Measurements from ENCODE around the gene WDR1. TPM values are rescaled to one million over a fixed set of nuclear protein-coding genes. Genes with fewer than 3 reads are reported as not detected.
A peak's percentile ranks its signal among the peaks of the same experiment; 100 is the strongest.

The WDR1 gene
- total RNA-seq, 5 donors from 2014 or later (not counting 1 experiment from before 2014, with no cell fraction given), result 268 to 308 (median 304) TPM

DNA sequence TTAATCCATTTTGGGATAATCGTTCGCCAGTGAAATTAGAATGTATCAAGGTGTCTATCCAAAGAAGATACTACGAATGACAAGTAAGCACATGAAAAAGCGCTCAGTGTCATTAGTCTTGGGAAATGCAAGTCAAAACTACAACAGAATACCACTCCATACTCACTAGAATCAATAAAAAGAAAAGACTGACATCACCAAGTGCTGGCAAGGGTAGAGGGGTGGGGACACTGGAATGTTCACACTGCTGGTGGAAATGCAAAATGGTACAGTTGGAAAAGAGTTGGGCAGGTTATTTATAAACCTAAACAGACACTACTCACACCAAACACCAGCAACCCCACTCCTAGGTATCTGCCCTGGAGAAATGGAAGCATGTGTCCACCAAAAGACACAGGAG, 11.2 kb downstream of the WDR1 start:
- no peaks in the 10 kb centered on the region for H3K27me3 Mint-ChIP-seq
- peaks cover 55 to 100% of the 10 kb centered on the region in 2 experiments for H3K4me1 ChIP-seq (ENCODE audit: control insufficient read depth in 1 of 2, extremely low read depth in 1 of 2, insufficient read depth in 2 of 2, low read length in 2 of 2)
- H3K27ac ChIP-seq (ENCODE audit: low read length), result peak overlapping the region; percentile 77
- H3K4me3 Mint-ChIP-seq, result peak overlapping the region; percentile 31 to 87 (median 46)
- no CpG with 5 or more reads among the region's 4 CpGs for WGBS (ENCODE audit: insufficient coverage)
- ChIA-PET POLR2A (interaction anchor here (0.7 to 1.5 kb wide), 5 partner anchors 11 to 17 kb away, joined by 3 to 4 read pairs (median 3); partner anchors contain the start of gene WDR1 (in 2 of the 2)), CTCF (interaction anchor here in 1 of 2 donors (1.0 kb wide), 1 partner anchor 12 kb away, joined by 3 read pairs; no protein-coding TSS in a partner anchor)
- H3K27ac Mint-ChIP-seq, result peak overlapping the region; percentile 74 to 90
- no peak for DNase-seq
- H3K4me3 ChIP-seq (ENCODE audit: control insufficient read depth in 1 of 2, extremely low read depth in 1 of 2, low read length in 1 of 2), result no peak overlapping the region
- peaks cover 42% of the 10 kb centered on the region for H3K36me3 Mint-ChIP-seq
- peaks cover 16 to 73% of the 10 kb centered on the region in 2 donors for H3K36me3 ChIP-seq (ENCODE audit: control insufficient read depth in 2 of 2, extremely low read depth in 1 of 2, insufficient read depth in 1 of 2, low read length in 1 of 2)
- no peaks in the 10 kb centered on the region for H3K9me3 ChIP-seq
- peaks cover 98 to 100% (median 99%) of the 10 kb centered on the region in 3 donors for H3K4me1 Mint-ChIP-seq
- H3K9me3 Mint-ChIP-seq, result no peaks in the 10 kb centered on the region
- no peaks in the 10 kb centered on the region for H3K27me3 ChIP-seq (replicated peaks in 1 of 2; ENCODE audit: control insufficient read depth in 2 of 2, extremely low read depth in 1 of 2, insufficient read depth in 2 of 2, low read length in 1 of 2)
- ATAC-seq (replicated peaks in 1 of 4), result no peak

DNA sequence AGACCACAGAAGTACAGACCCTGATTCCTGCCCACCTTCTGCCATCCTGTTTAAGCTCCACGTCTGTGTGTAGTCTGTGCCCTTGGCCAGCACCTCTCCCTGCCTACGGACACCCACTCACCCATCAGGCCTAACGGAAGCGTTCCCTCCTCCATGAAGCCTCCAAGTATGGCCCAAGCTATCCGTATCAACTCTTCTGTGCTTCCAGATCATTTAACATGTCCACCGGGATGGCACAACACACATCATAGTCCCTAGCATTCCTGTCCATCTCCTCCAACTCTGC, 11.7 kb downstream of the WDR1 start:
- no peak for ATAC-seq (replicated peaks in 1 of 4)
- WGBS (ENCODE audit: insufficient coverage), result 60% methylated on average over 6 of the region's 6 CpGs
- H3K4me1 ChIP-seq (ENCODE audit: control insufficient read depth in 1 of 2, extremely low read depth in 1 of 2, insufficient read depth in 2 of 2, low read length in 2 of 2), result peaks cover 55 to 100% of the 10 kb centered on the region in 2 experiments

DNA sequence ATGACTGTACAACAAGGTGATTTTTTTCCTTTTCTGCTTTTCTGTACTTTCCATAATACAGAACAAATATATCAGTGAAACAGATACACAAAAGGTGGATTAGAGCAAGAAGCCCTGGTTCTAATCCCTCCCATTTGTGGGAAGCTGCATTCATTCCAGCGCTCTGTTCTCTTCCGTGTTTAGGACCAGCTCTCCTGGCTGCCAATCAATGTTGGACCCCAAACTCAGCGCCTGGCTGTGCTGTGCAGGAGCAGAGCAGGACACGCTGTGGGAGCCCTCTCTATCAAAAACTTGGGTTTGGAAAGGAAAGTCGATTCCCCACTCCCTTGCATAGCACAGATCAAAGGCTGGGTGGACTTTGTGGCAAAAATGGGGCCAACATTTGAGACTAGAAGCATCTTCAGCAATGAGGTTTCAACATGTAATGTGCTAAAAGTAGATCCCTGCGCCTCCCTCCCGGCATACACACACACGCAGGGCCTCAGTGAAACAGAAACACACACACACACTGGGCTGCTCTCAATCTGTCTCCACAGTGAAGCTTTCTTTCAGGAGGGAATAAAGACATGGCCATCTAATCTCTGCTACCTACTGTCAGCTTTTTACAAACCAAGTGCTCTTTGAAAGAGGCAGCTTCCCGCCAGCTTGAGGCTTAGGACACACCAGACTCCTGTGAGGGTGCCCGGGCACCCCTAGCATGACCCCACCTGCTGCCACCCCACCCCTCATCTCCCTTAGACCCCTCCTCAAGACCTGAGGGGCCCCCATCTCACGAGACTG, 12.2 kb downstream of the WDR1 start:
- POLR2A ChIA-PET, result interaction anchor here (0.7 to 1.5 kb wide), 6 partner anchors 10 to 18 kb away, joined by 3 to 4 read pairs (median 4); partner anchors contain the start of gene WDR1 (in 2 of the 2)
- 40% methylated on average over 7 of the region's 11 CpGs for WGBS (ENCODE audit: insufficient coverage)

More for the DNA sequence above, 11.7 kb downstream of the WDR1 start:
- H3K27me3 ChIP-seq (replicated peaks in 1 of 2; ENCODE audit: control insufficient read depth in 2 of 2, extremely low read depth in 1 of 2, insufficient read depth in 2 of 2, low read length in 1 of 2), result no peaks in the 10 kb centered on the region
- Mint-ChIP-seq H3K27ac (peak overlapping the region; percentile 74 to 90), H3K4me1 (peaks cover 98 to 100% (median 99%) of the 10 kb centered on the region in 3 donors), H3K36me3 (peaks cover 42% of the 10 kb centered on the region), H3K4me3 (peak overlapping the region; percentile 31 to 87 (median 46)), H3K27me3 (no peaks in the 10 kb centered on the region), H3K9me3 (no peaks in the 10 kb centered on the region)
- POLR2A ChIA-PET, result interaction anchor here (0.7 to 1.5 kb wide), 6 partner anchors 11 to 18 kb away, joined by 3 to 4 read pairs (median 4); partner anchors contain the start of gene WDR1 (in 2 of the 2)
- CTCF ChIA-PET, result interaction anchor here in 1 of 2 donors (1.0 to 1.1 kb wide), 2 partner anchors 11 to 13 kb away, joined by 3 to 4 read pairs; no protein-coding TSS in a partner anchor
- DNase-seq, result no peak
- H3K27ac ChIP-seq (ENCODE audit: low read length), result peak overlapping the region; percentile 77
- no peaks in the 10 kb centered on the region for H3K9me3 ChIP-seq
- H3K4me3 ChIP-seq (ENCODE audit: control insufficient read depth in 1 of 2, extremely low read depth in 1 of 2, low read length in 1 of 2), result no peak overlapping the region
- peaks cover 18 to 72% of the 10 kb centered on the region in 2 donors for H3K36me3 ChIP-seq (ENCODE audit: control insufficient read depth in 2 of 2, extremely low read depth in 1 of 2, insufficient read depth in 1 of 2, low read length in 1 of 2)

DNA sequence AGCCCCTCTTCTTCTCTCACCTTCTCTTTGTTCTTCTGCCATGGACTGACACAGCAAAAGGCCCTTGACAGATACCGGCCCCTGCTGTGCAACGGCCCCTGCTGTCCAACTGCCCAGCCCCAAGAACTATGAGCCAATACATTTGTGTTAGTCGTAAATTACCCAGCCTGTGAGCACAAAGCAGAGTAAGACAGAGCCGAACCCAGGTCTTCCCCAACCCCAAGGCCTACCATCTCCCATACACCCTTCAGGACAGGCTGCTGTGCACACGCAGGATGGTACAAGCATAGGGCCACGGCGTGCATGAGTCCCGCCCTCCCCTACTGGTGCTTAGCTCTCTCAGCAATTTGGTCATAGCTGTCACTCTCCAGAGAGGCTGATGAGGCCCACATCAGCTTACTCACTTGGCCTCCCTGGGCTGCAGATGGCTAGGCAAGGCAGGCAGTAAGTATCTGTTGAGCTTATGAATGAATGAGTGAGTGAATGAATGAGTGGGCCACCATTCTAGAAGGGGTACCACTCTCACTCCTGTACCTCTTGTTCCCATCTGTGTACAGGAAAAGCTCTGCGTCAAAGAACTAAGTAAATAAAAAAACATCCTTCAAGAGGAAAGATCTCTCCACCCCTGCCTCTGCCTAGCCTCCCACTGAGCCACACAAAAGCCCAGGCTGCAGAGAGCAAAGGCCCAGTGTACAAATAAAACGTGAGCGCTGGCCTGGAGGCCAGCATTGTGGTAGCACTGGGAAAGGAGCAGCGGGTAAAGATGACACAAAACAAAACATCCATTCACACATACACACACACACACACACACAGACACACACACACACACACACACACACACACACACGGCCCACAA, 13.9 kb downstream of the WDR1 start:
- no peak overlapping the region for H3K4me3 ChIP-seq (ENCODE audit: control insufficient read depth in 1 of 2, extremely low read depth in 1 of 2, low read length in 1 of 2)
- Mint-ChIP-seq H3K27ac (peak overlapping the region; percentile 87 to 95), H3K4me3 (peak overlapping the region in 2 of 3 donors; percentile 28 to 87), H3K4me1 (peaks cover 95 to 99% (median 98%) of the 10 kb centered on the region in 3 donors), H3K9me3 (no peaks in the 10 kb centered on the region), H3K36me3 (peaks cover 44% of the 10 kb centered on the region), H3K27me3 (no peaks in the 10 kb centered on the region)
- ATAC-seq (replicated peaks in 1 of 4) (no peak), DNase-seq (no peak)
- CTCF ChIA-PET, result interaction anchor here (1.4 to 1.9 kb wide), 3 partner anchors 10 to 16 kb away, joined by 3 to 4 read pairs (median 3); no protein-coding TSS in a partner anchor
- POLR2A ChIA-PET, result interaction anchor here in 1 of 2 donors (1.6 kb wide), 1 partner anchor 15 kb away, joined by 7 read pairs; no protein-coding TSS in a partner anchor
- 88% methylated on average over 9 of the region's 13 CpGs for WGBS (ENCODE audit: insufficient coverage)
- H3K9me3 ChIP-seq, result no peaks in the 10 kb centered on the region
- H3K27ac ChIP-seq (ENCODE audit: low read length), result peak overlapping the region; percentile 8
- H3K27me3 ChIP-seq (replicated peaks in 1 of 2; ENCODE audit: control insufficient read depth in 2 of 2, extremely low read depth in 1 of 2, insufficient read depth in 2 of 2, low read length in 1 of 2), result no peaks in the 10 kb centered on the region
- peaks cover 16 to 72% of the 10 kb centered on the region in 2 donors for H3K36me3 ChIP-seq (ENCODE audit: control insufficient read depth in 2 of 2, extremely low read depth in 1 of 2, insufficient read depth in 1 of 2, low read length in 1 of 2)
- peaks cover 40 to 100% of the 10 kb centered on the region in 2 experiments for H3K4me1 ChIP-seq (ENCODE audit: control insufficient read depth in 1 of 2, extremely low read depth in 1 of 2, insufficient read depth in 2 of 2, low read length in 2 of 2)

More for the DNA sequence above, 12.2 kb downstream of the WDR1 start:
- peaks cover 51 to 100% of the 10 kb centered on the region in 2 experiments for H3K4me1 ChIP-seq (ENCODE audit: control insufficient read depth in 1 of 2, extremely low read depth in 1 of 2, insufficient read depth in 2 of 2, low read length in 2 of 2)
- no peak overlapping the region for H3K4me3 ChIP-seq (ENCODE audit: control insufficient read depth in 1 of 2, extremely low read depth in 1 of 2, low read length in 1 of 2)
- no peaks in the 10 kb centered on the region for H3K27me3 ChIP-seq (replicated peaks in 1 of 2; ENCODE audit: control insufficient read depth in 2 of 2, extremely low read depth in 1 of 2, insufficient read depth in 2 of 2, low read length in 1 of 2)
- H3K4me3 Mint-ChIP-seq, result peak overlapping the region; percentile 31 to 87 (median 46)
- no peaks in the 10 kb centered on the region for H3K9me3 ChIP-seq
- peaks cover 98 to 100% (median 99%) of the 10 kb centered on the region in 3 donors for H3K4me1 Mint-ChIP-seq
- H3K27me3 Mint-ChIP-seq, result no peaks in the 10 kb centered on the region
- H3K27ac ChIP-seq (ENCODE audit: low read length), result peak overlapping the region; percentile 77
- DNase-seq (peak in 1 of 35 experiments; percentile 28), ATAC-seq (replicated peaks in 1 of 4) (no peak)
- H3K36me3 ChIP-seq (ENCODE audit: control insufficient read depth in 2 of 2, extremely low read depth in 1 of 2, insufficient read depth in 1 of 2, low read length in 1 of 2), result peaks cover 16 to 72% of the 10 kb centered on the region in 2 donors
- CTCF ChIA-PET, result interaction anchor here (1.0 to 1.9 kb wide), 3 partner anchors 8 to 13 kb away, joined by 3 to 4 read pairs (median 4); no protein-coding TSS in a partner anchor
- no peaks in the 10 kb centered on the region for H3K9me3 Mint-ChIP-seq
- H3K36me3 Mint-ChIP-seq, result peaks cover 44% of the 10 kb centered on the region
- peak overlapping the region; percentile 74 to 90 for H3K27ac Mint-ChIP-seq

DNA sequence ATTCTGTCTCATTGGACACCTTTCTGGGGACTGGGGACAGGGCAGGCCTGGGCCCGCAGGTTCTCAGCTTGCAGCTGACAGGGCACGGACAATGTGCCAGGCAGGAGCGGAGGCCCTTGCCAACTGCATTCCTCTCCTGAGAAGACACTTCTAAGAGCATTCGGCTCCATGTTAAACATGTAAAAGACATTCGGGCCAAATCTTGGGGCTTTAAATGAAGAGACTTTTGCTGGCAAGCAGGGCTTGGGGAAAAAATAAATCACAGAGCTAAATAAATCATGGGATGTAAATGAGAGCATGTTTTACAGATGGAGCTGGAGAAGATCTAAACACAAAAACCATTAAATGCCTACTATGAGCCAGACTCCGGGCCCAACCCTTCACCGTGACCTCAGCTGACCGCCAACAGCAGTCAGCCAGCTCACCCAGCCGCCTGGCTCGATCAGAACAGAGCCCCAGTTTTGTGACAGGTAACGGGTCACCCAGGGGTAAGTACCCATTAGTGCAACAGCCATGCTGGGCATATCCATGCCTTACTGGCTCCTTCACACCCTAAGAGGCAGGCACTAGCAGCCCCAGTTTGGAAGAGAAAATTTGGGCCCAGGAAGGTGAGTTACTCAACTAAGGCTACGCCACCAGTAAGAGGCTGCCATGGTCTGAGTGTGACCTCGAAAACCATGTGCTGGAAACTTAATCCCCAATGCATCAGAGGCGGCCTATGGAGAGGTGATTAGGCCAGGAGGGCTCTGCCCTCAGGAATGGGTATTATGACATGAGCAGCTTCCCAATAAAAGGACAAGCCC, 14.7 kb downstream of the WDR1 start:
- H3K9me3 Mint-ChIP-seq, result no peaks in the 10 kb centered on the region
- ChIA-PET POLR2A (interaction anchor here in 1 of 2 donors (1.6 kb wide), 1 partner anchor 16 kb away, joined by 7 read pairs; no protein-coding TSS in a partner anchor), CTCF (interaction anchor here (1.4 to 1.5 kb wide), 2 partner anchors 13 to 17 kb away, joined by 3 read pairs; no protein-coding TSS in a partner anchor)
- DNase-seq, result no peak
- H3K36me3 ChIP-seq (ENCODE audit: control insufficient read depth in 2 of 2, extremely low read depth in 1 of 2, insufficient read depth in 1 of 2, low read length in 1 of 2), result peaks cover 21 to 72% of the 10 kb centered on the region in 2 donors
- no peak overlapping the region for H3K4me3 ChIP-seq (ENCODE audit: control insufficient read depth in 1 of 2, extremely low read depth in 1 of 2, low read length in 1 of 2)
- peaks cover 39 to 100% of the 10 kb centered on the region in 2 experiments for H3K4me1 ChIP-seq (ENCODE audit: control insufficient read depth in 1 of 2, extremely low read depth in 1 of 2, insufficient read depth in 2 of 2, low read length in 2 of 2)
- peak overlapping the region; percentile 71 for H3K27ac ChIP-seq (ENCODE audit: low read length)
- WGBS (ENCODE audit: insufficient coverage), result 96% methylated on average over 11 of the region's 14 CpGs
- peak overlapping the region in 1 of 3 donors; percentile 87 for H3K4me3 Mint-ChIP-seq
- H3K27me3 Mint-ChIP-seq, result no peaks in the 10 kb centered on the region
- H3K27me3 ChIP-seq (replicated peaks in 1 of 2; ENCODE audit: control insufficient read depth in 2 of 2, extremely low read depth in 1 of 2, insufficient read depth in 2 of 2, low read length in 1 of 2), result no peaks in the 10 kb centered on the region
- peaks cover 95 to 99% (median 98%) of the 10 kb centered on the region in 3 donors for H3K4me1 Mint-ChIP-seq
- no peaks in the 10 kb centered on the region for H3K9me3 ChIP-seq
- peaks cover 51% of the 10 kb centered on the region for H3K36me3 Mint-ChIP-seq
- peak overlapping the region; percentile 87 to 95 for H3K27ac Mint-ChIP-seq
- ATAC-seq (replicated peaks in 1 of 4), result no peak

Measured in T-cell (primary cell).